Middle frontal gyrus (tissue), 1 donor: ENCODE results near the gene C16orf87.

Source experiments
- DNase-seq: peaks from one replicate; pipeline ENCODE4 v3.0.0-alpha.2; 2015; ENCODE audit warnings: low spot score; ENCODE audit errors: extremely low spot score

The C16orf87 gene

DNA sequence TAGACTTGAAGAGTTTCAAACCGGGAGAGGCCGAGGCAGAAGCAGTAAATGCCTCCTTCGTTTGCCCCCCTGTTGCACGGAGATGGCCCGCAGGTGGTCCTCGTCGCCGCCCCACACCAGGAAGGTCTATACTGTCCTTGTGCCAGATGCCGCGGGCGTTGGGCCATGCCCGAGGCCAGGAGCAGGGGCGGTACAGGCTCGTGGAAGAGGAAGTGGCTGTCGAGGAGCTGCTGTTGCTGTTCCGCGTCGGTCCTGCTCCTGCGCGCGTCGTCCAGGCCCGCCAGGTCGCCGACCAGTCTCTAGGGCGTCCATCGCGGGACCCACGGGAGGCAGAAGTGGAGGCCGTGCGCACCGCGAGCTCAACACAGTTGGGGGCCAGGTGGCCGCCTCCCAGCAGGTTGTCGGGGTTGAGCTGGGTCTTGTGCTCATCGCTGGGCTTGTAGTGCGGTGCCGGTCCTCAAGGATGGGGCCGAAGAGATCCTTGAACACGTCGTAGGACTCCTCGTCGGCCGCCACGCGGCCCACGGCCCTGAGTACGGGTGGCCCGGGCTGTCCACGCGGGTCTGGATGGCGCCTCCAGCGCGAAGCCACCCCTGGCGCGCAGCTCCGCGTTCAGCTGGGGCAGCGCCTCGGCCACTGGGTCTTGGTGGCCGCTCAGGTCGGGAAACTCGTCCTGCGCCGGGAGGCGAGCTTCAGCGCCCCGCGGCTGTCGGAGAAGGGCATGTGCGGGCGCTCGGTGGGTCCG, 13.1 kb upstream of the C16orf87 start:
- no peak for DNase-seq

DNA sequence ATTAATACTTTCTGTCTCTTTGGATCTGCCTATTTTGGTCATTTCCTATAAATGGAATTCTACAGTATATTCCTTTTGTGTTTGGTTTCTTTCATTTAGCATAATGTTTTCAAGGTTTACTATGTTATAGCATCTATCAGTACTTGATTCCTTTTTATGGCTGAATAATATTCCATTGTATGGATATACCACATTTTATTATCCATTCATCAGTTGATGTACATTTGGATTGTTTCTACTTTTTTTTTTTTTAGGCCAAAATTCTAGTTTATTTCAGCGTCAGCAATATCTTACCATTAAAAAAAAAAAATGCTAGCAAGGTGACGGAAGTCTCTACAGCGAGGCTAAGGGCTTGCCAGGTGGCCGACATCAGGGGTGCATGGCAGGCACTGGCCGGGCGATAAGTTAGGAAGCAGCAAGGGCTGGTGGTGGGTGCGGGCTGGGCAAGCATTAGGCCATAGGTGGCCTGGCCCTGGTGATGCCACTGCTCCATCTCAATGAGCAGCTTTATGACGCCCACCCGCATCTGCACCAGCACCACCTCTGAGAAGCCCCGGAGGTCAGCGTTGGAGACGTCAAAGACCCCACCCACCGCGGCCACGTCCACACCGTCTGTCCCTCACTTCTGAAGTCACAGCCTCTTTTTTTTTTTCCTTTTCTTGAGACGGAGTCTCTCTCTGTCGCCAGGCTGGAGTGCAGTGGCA, 11.4 kb upstream of the C16orf87 start:
- no peak for DNase-seq

DNA sequence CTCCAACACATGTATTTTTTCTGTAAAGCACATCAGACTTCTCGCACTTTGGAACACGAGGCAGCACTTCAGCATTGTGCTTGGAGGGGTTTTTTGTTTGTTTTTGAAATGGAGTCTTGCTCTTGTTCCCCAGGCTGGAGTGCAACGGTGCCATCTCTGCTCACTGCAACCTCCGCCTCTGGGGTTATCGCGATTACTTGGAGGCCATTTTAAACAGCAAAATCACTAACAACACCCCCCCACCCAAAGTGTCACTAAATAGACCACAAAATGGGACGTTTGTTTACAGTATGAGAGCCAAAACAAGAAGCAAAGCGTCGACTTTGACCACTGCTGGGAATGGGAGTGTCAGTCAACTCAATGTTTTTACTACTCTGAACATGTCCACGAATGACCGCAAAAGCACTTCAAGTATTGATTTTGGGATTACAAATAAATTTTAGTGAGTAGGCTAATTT, 9.0 kb upstream of the C16orf87 start:
- DNase-seq = no peak

DNA sequence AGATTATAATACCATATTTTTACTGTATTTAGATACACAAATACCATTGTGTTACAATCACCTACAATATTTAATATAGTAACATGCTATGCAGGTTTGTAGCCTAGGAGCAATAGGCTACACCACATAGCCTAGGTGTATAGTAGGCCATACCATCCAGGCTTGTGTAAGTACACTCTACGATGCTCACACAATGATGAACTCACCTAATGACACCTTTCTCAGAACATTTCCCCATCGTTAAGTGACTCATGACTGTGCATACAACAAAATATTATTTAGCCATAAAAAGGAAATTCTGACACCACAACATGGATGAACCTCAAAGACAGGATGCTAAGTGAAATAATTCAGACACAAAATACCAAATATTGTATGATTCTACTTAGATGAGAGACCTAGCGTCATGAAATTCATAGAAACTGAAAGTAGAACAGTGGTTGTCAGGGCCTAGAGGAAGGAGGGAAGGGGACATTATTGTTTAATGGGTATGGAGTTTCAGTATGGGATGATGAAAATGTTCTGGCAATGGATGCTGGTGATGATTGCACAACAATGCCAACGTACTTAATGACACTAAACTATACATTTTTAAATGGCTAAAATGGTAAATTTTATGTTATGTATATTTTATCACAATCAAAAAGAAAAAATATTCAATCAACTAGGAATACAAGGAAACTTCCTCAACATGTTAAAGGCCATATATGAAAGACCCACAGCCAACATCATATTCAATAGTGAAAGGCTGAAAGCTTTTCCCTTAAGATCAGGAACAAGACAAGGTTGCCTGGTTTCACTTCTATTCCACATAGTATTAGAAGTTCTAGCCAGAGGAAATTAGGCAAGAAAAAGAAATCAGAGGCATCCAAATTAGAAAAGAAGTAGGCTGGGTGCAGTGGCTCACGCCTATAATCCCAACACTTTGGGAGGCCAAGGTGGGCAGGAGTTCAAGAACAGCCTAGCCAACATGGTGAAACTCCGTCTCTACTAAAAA, 5.9 kb upstream of the C16orf87 start:
- no peak for DNase-seq

DNA sequence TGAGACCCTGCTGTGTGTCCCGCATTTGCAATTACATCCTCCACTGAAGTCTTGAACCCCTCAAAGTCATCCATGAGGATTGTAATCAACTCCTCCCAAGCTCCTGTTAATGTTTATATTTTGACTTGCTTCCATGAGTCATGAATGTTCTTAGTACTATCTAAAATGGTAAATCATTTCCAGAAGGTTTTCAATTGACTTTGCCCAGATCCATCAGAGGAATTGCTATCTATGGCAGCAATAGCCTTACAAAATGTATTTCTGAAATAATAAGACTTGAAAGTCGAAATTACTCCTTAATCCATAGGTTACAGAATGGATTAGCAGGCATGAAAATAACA, 2.5 kb upstream of the C16orf87 start:
- no peak for DNase-seq

DNA sequence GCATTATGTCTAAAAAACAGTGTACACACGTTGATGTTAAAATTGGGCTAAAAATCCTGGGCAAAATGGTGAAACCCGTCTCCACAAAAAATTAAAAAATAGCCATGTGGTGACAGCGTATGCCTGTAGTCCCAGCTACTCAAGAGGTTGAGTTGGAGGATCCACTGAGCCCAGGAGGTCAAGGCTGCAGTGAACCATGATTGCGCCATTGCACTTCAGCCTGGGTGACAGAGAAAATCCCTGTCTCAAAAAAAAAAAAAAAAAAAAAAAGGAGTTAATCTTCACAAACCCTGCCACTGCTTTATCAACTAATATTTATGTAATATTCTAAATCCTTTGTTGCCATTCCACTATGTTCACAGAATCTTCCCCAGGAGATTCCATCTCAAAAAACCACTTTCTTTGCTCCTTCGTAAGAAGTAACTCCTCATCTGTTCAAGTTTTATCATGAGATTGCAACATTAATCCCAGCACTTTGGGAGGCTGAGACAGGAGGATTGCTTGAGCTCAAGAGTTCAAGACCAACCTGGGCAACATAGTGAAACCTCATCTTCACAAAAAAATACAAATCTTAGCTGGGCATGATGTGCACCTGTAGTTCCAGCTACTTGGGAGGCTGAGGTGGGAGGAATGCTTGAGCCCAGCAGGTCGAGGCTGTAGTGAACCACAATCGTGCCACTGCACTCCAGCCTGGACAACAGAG, 1.9 kb upstream of the C16orf87 start:
- DNase-seq = no peak

DNA sequence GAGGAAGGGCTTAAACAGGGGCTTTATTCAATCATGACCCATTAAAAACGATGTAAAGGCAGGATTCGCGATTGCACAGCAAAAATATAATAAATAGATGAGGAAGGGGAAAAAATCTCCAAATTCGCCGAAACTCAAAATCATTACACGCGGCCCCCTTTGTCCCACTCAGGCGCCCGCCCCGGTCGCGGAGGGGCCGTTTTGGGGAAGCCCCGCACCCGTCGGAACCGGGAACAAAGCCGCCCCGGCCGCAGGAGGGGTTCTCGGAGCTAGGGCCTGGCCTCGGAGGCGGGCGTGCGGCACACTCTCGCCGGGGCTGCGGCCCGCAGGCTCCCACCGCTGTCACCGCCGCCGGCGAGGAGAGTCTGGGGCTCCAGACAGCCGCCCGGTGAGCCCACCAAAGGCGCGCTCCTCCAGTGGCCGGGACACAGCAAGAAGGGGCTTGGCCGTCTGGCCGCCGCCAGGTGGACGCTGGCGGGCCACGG, 521 bp downstream of the C16orf87 start:
- DNase-seq = no peak

DNA sequence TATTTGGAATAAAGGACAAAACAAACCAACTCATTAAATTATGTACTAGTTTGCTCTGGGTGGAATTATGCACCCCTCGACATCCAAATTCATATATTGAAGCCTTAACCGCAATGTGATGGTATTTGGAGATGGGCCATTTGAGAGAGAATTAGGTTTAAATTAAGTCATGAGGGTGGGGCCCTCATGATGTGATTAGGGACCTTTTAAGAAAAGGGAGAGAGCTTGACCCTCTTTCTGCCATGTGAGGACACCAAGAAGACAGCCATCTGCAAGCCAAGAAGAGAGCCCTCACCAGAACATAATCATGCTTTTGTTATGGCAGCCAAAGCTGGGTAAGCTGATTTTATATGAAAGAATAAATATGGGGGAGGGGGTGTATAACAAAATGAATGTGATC, 2.0 kb downstream of the C16orf87 start:
- DNase-seq = no peak

DNA sequence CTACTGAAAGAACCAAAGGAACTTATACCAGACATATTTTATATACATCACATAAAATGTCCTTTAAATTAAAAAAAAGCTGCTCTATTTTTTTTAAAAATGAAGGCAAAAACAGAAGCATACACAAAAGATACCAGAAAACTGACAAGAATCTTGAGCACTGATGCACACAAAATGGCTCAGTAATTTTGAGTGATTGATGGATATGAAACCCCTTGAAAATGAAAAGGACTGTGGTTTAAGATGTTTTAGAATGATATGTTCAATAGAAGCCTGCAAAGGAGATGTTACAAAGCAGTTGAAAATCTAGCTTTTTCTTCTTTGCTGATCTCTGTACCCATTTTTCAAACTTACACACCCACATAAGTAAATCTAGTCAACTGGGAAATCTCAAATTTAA, 2.7 kb downstream of the C16orf87 start:
- DNase-seq = no peak

DNA sequence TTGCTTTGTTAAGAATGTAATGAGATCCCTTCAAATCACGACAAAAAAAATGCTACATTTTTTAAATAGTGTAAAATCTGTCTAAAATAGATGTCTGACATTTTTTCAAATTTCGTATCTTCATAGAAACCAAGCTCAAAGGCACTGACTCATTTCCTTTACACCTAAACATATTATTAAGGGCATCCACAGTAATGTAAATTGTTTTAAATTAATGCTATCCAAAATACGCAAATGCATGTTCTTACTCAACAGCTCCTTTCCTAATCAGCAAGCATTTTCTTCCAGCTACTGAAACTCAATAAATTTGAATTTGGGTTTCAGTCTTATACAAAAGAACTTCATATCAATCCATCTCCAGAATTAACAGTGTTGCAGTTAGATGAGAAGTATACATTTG, 4.3 kb downstream of the C16orf87 start:
- DNase-seq = no peak

DNA sequence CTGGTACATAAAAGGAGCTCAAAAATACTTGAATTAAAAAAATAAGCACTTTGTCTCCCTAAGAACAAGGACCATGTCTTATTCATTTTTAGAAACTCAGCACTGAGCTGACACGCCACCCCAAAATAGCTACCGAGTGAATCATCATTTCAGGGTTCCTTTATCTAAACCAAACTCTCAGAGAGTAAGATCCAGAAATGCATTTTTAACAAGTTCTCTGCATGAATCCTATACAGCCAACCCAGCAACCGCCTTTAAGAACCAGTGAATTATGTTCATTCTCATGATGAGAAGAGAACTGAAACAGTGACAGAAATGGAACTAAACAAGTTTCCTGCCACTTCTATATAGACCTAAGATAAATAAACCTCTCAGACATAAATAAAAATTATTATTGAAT, 8.7 kb downstream of the C16orf87 start:
- peak; percentile 73 for DNase-seq

DNA sequence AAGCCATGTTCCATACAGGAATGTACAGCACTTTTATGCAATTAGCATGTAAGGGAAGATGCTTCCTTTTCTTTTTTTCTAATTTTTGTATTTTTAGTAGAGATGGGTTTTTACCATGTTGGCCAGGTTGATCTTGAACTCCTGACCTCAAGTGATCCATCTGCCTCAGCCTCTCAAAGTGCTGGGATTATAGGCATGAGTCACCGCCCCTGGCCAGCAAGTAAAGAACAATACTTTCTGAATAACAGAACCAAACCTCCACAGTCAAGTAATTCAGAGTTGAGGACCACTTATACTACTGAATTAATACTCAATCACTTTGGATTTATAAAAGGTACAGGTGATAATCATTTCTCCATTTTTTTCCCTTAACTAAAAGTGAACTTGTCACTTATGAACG, 13.0 kb downstream of the C16orf87 start:
- DNase-seq = no peak

DNA sequence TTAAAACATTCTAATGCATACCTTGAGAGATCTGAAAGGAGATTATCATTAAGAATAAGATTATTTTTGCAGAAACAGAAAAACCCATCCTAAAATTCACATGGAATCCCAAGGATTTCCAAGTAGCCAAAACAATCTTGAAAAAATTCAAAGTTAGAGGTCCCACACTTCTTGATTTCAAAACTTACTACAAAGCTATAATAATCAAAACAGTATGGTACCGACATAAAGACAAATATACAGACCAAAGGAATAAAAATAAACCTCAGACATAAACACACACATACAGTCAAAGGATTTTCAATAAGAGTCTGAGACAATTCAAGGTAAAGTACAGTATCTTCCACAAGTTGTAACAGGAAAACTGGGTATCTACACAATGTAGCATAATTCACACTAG, 16.2 kb downstream of the C16orf87 start:
- DNase-seq = no peak

DNA sequence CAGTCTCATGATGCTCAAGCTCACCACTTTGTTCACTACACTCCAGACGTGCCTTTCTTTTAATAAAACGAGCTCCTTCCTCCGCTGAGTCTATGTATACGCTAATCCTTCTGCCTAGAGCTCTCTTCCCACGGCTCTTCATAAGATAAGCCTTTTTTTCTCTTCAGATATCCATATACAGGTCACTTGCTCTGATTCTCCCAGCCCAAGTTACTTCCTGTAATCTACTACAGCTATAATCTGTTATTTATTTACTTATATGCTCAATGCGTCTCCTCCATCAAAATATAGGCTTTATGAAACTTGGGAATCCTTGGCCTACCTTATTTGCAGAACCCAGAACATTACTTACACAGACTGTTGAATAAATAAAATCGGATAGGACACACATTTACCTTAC, 17.4 kb downstream of the C16orf87 start:
- no peak for DNase-seq

DNA sequence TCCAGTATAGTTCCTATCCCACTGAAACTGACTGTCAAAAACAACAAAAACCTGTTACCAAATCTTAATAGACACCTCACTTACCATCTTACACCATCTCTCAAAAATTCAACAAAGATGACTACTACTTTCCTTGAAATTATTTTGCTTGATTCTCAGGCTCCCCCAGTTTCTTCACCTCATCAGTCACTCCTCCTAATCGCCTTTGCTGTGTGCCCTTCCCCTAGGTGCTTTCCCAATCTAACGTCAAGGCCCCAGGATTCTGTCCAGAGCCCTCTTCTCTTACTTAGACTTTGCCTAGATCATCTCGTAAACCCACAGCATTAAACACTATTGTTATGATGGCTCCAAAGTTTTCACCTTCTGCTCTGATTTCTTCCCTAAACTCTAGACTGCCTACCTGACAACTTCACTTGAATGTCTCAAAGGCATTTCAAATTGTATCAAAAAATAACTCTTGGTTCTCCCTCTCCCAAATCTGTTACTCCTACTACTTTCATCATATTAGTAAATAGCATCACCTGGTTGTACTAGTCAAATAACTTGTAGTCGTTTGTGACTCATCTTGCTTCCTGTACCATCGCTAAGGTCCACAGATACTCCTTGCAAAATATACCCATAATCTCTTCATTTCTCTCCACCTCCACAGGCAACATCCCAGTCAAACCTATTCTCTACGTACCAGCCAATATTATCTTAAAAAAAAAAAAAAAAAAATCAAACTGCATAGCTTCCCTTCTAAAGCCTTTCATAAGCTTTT, 18.0 kb downstream of the C16orf87 start:
- DNase-seq = no peak

DNA sequence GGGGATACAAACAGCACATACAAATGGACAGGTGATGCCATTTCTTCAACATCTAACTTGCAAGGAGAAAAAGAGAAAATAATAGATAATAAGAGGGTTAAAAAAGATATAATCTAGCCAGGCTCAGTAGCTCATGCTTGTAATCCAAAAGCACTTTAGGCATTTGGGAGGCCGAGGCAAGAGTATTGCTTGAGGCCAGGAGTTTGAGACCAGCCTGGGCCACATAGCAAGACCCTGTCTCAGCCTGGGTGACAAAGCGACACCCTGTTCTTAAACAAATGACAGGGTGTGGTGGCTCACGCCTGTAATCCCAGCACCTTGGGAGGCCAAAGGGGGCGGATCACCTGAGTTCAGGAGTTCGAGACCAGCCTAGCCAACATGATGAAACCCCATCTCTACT, 19.3 kb downstream of the C16orf87 start:
- no peak for DNase-seq

DNA sequence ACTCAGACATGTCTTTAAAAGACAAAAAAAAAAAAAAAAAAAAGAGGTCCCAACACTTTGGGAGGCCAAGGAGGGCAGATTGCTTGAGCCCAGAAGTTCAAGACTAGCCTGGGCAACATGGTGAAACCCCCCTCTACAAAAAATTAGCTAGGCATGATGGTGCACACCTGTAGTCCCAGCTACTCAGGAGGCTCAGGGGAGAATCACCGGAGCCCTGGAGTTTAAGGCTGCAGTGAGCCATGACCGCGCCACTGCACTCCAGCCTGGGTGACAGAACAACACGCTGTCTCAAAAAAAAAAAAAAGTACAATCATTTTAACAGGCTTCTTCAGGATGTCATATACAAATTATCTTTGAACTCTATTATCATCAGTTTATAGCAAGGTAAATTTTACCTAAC, 22.0 kb downstream of the C16orf87 start:
- DNase-seq = no peak

DNA sequence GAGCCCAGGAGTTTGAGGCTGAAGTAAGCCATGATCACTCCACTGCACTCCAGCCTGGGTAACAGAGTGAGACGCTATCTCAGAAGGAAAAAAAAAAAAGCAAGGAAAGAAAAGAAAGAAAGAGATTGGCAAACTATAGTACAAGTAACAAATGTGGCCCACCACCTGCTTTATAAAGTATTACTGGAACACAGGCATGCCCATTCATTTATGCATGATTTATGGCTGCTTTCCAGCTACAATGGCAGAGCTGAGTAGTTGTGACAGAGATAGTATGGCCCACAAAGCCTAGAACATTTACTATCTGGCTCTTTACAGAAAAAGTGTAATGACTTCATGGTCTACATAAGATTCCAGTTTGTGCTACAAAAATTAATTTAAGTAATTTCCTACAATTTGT, 23.6 kb downstream of the C16orf87 start:
- no peak for DNase-seq

DNA sequence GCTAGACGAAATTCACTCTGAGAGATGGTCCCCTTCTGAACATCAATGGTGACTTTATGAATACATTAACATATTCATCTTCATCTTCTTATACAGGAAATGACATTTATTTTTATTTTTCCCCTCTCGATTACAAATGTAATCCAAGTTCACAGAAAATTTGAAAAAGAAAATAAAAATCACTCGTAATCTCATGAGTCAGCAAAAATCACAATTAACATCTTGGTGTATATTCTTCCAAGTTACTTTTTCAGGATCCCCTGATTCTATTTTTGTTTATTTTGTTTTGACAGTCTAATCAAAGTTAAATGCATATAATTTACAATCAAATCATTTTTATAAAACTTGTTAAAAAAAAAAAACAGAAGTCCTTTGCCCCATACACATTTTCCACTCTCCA, 27.6 kb downstream of the C16orf87 start:
- no peak for DNase-seq

DNA sequence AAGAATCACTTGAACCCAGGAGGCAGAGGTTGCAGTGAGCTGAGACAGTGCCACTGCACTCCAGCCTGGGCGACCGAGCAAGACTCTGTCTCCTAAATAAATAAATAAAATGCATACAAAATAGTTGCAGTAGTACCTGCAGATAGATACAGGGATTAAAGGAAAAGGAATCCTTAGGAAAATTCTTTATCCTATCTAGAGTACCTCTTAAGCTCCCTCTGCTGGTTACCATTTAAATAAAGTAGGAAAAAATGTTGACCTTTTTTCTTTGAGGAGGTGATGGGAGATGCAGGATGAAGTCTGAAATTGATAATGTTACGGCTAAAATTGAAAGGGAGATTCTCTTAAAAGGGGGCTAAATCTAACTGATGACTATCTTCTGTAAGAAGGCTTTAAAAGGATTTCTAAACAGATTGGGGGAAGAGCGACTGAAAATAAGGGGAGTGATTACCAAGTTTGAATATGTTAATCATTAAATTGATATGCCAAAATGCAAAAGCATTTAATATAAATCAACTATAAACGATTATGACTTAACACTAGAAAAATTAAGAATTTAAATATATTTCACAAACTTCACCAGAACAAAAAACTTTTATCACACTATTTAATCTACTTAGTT, 29.4 kb downstream of the C16orf87 start:
- DNase-seq = no peak
